HT-29 (cell line): ENCODE data around the gene RALGPS1. TPM values are rescaled to one million over a fixed set of nuclear protein-coding genes. Genes with fewer than 3 reads are reported as not detected.
"Not testable (repeated sequence)": the region's sequence is repeated elsewhere in the genome, so short reads cannot be mapped to it uniquely, and the experiment has no call there.

Experiments
- DNase-seq: peaks from one replicate; pipeline ENCODE4 v3.0.0-alpha.2; 2015; ENCODE audit warnings: low spot score
- total RNA-seq: library from RNA; depleted of rRNA; stranded (reverse); fragments of >200 nt; shearing (Covaris generic); gene quantifications from 2 replicates; pipeline ENCODE4 v1.2.3, GENCODE V29; 2014

Gene RALGPS1
- total RNA-seq, 1 experiment from 2014 or later = 12.4 TPM

- DNase-seq = no peak
Observed at GRCh38 chr9:126988857-126989256, 74.3 kb downstream of the RALGPS1 start.

GRCh38 chr9:126989847-126990842, 75.6 kb downstream of the RALGPS1 start:
- DNase-seq = no peak

- no peak for DNase-seq
Observed at GRCh38 chr9:126991183-126991582, 76.6 kb downstream of the RALGPS1 start.

- DNase-seq = no peak
Observed at GRCh38 chr9:126992427-126992826, 77.8 kb downstream of the RALGPS1 start.

GRCh38 chr9:126999315-127000068, 84.9 kb downstream of the RALGPS1 start:
- no peak for DNase-seq

GRCh38 chr9:127004946-127005769, 90.6 kb downstream of the RALGPS1 start:
- DNase-seq = peak; percentile 12

GRCh38 chr9:127005770-127006314, 91.3 kb downstream of the RALGPS1 start:
- DNase-seq = no peak

GRCh38 chr9:127007638-127008037, 93.1 kb downstream of the RALGPS1 start:
- no peak for DNase-seq

GRCh38 chr9:127008076-127008475, 93.5 kb downstream of the RALGPS1 start:
- no peak for DNase-seq

GRCh38 chr9:127011772-127012171, 97.2 kb downstream of the RALGPS1 start:
- DNase-seq = no peak

GRCh38 chr9:127012250-127012649, 97.7 kb downstream of the RALGPS1 start:
- DNase-seq = no peak

- DNase-seq = no peak
Observed at GRCh38 chr9:127013597-127013996, 99.0 kb downstream of the RALGPS1 start.

- no peak for DNase-seq
Observed at GRCh38 chr9:127014216-127014909, 99.8 kb downstream of the RALGPS1 start.

GRCh38 chr9:127014910-127015540, 100.4 kb downstream of the RALGPS1 start:
- no peak for DNase-seq

GRCh38 chr9:127015921-127016512, 101.4 kb downstream of the RALGPS1 start:
- no peak for DNase-seq

- not testable (repeated sequence) for DNase-seq
Observed at GRCh38 chr9:127017979-127018378, 103.4 kb downstream of the RALGPS1 start.

- no peak for DNase-seq
Observed at GRCh38 chr9:127018935-127019334, 104.4 kb downstream of the RALGPS1 start.

GRCh38 chr9:127020036-127020801, 105.6 kb downstream of the RALGPS1 start:
- no peak for DNase-seq

GRCh38 chr9:127020802-127021078, 106.2 kb downstream of the RALGPS1 start:
- DNase-seq = no peak
